Cardiac fibroblast (primary cell): ENCODE measurements around the gene ABHD1.
A peak's percentile ranks its signal among the peaks of the same experiment; 100 is the strongest.

Experiments used
- DNase-seq, 2 donors: peaks; one replicate each; pipeline versions ENCODE4 v3.0.0 to v3.0.0-alpha.2; 2010; ENCODE audit warnings: low read depth in 2 of 2
- H3K4me3 ChIP-seq, 2 donors: replicated peaks in 1 of 2; 1 replicate in 1 of 2; 2 replicates in 1 of 2; pipeline ENCODE4 v1.5.1; 2011; ENCODE audit warnings: low read depth in 2 of 2, low read length in 2 of 2, mild to moderate bottlenecking in 2 of 2, moderate library complexity in 1 of 2
- CTCF ChIP-seq: IDR thresholded peaks from one replicate; pipeline ENCODE4 v1.5.1; 2011; ENCODE audit warnings: low read depth, mild to moderate bottlenecking, low read length, inconsistent platforms

The ABHD1 gene

GRCh38 chr2:27127883-27128667 is 4.5 kb downstream of the ABHD1 start:
- no peak for DNase-seq
- no peak overlapping the region for H3K4me3 ChIP-seq
- no peak for TF ChIP-seq CTCF

- TF ChIP-seq CTCF: no peak
- no peak for DNase-seq
- H3K4me3 ChIP-seq: no peak overlapping the region
Observed at GRCh38 chr2:27128668-27129571, 5.3 kb downstream of the ABHD1 start.

GRCh38 chr2:27130396-27130795 is 6.8 kb downstream of the ABHD1 start:
- H3K4me3 ChIP-seq: no peak overlapping the region
- DNase-seq: no peak
- TF ChIP-seq CTCF: no peak

- no peak overlapping the region for H3K4me3 ChIP-seq
- no peak for DNase-seq
- TF ChIP-seq CTCF: no peak
Observed at GRCh38 chr2:27131429-27131828, 7.8 kb downstream of the ABHD1 start.

GRCh38 chr2:27133195-27133875 is 9.7 kb downstream of the ABHD1 start:
- no peak for TF ChIP-seq CTCF
- DNase-seq: no peak
- peak overlapping the region; percentile 68 to 93 for H3K4me3 ChIP-seq

GRCh38 chr2:27133905-27134780 is 10.5 kb downstream of the ABHD1 start, which contains the start of gene PREB:
PREB (minus strand) TSS chr2:27134636; CDS start chr2:27134421, 215 bp downstream.
- DNase-seq: peak; percentile 93 to 97
- TF ChIP-seq CTCF: peak; percentile 36
- H3K4me3 ChIP-seq: peak within 1 kb of the TSS; percentile 68 to 93
